SK-N-SH (cell line): ENCODE results near the gene EIF5A2. TPM values are rescaled to one million over a fixed set of nuclear protein-coding genes. Genes with fewer than 3 reads are reported as not detected.

Source experiments
- CTCF ChIA-PET: fragments of 300-600, 350-600 bp; formaldehyde crosslinking; extraction: SDS; loops from one replicate; lab custom pipeline; 2021; lab: Yijun Ruan, JAX
- POLR2A ChIA-PET: fragments of 350-600 bp; sonication (Branson Sonifier 250); formaldehyde crosslinking; extraction: SDS; loops from one replicate; lab custom pipeline; 2020; ENCODE audit warnings: antibody characterized with exemption, inconsistent platforms; lab: Yijun Ruan, JAX
- DNase-seq: peaks from one replicate; pipeline ENCODE4 v3.0.0; 2012
- H2AFZ ChIP-seq: fragments of 200-600 bp; sonication (generic); 2 replicates; pipeline ENCODE4 v1.8.1; 2016; ENCODE audit warnings: antibody characterized with exemption, mild to moderate bottlenecking, low read depth
- H3F3A ChIP-seq: fragments of 200-600 bp; sonication (generic); replicated peaks from 2 replicates; pipeline ENCODE3; 2016; ENCODE audit warnings: antibody characterized with exemption, mild to moderate bottlenecking; ENCODE audit not compliant: insufficient read depth
- H3K27ac ChIP-seq, 2 experiments: fragments of 200-500 bp in 1 of 2; fragments of 200-600 bp in 1 of 2; sonication (Bioruptor generic) in 1 of 2; sonication (generic), shearing (Covaris generic) in 1 of 2; 2 replicates each; pipeline versions ENCODE4 v1.5.1 to v1.6.1; 2014 to 2016; ENCODE audit warnings: low read depth in 2 of 2, inconsistent platforms in 1 of 2, low read length in 1 of 2, mild to moderate bottlenecking in 1 of 2, mixed read lengths in 1 of 2
- H3K27me3 ChIP-seq: fragments of 200-600 bp; sonication (generic), shearing (Covaris generic); 2 replicates; pipeline ENCODE4 v1.6.1; 2016; ENCODE audit warnings: mixed run types; ENCODE audit not compliant: insufficient read depth
- H3K36me3 ChIP-seq, 2 experiments: fragments of 200-500 bp in 1 of 2; fragments of 200-600 bp in 1 of 2; sonication (Bioruptor generic) in 1 of 2; sonication (generic) in 1 of 2; replicated peaks in 1 of 2; 2 replicates each; pipeline versions ENCODE3 to v1.5.1; 2014 to 2016; ENCODE audit warnings: low read length in 1 of 2, mild to moderate bottlenecking in 1 of 2; ENCODE audit not compliant: insufficient read depth in 2 of 2, control insufficient read depth in 1 of 2
- H3K4me1 ChIP-seq, 2 experiments: fragments of 200-500 bp in 1 of 2; fragments of 200-600 bp in 1 of 2; sonication (Bioruptor generic) in 1 of 2; sonication (generic), shearing (Covaris generic) in 1 of 2; 2 replicates each; pipeline versions ENCODE4 v1.5.1 to v1.6.1; 2014 to 2016; ENCODE audit warnings: low read depth in 1 of 2, low read length in 1 of 2, mixed run types in 1 of 2; ENCODE audit not compliant: insufficient read depth in 2 of 2, control insufficient read depth in 1 of 2
- H3K4me2 ChIP-seq: fragments of 200-600 bp; sonication (generic), shearing (Covaris generic); 2 replicates; pipeline ENCODE4 v1.6.1; 2017; ENCODE audit warnings: mixed run types
- H3K4me3 ChIP-seq, 2 experiments: fragments of 200-500 bp in 1 of 2; fragments of 200-600 bp in 1 of 2; sonication (Bioruptor generic) in 1 of 2; sonication (generic), shearing (Covaris generic) in 1 of 2; 2 replicates each; pipeline versions ENCODE4 v1.5.1 to v1.8.1; 2014 to 2016; ENCODE audit warnings: low read depth in 2 of 2, inconsistent platforms in 1 of 2, low read length in 1 of 2, mild to moderate bottlenecking in 1 of 2, mixed read lengths in 1 of 2, moderate library complexity in 1 of 2
- H3K79me2 ChIP-seq: fragments of 200-600 bp; sonication (generic); 2 replicates; pipeline ENCODE4 v1.8.1; 2017; ENCODE audit warnings: mild to moderate bottlenecking; ENCODE audit not compliant: insufficient read depth
- H3K9ac ChIP-seq: fragments of 200-600 bp; sonication (generic); 2 replicates; pipeline ENCODE4 v1.6.1; 2017; ENCODE audit warnings: mixed run types
- H3K9me2 ChIP-seq: fragments of 200-600 bp; sonication (generic); 2 replicates; pipeline ENCODE4 v1.6.1; 2017; ENCODE audit warnings: mixed run types
- H3K9me3 ChIP-seq: fragments of 200-600 bp; sonication (generic); 2 replicates; pipeline ENCODE4 v1.6.1; 2017; ENCODE audit warnings: mixed run types, mild to moderate bottlenecking, moderate library complexity
- H4K20me1 ChIP-seq: fragments of 200-600 bp; sonication (generic); 2 replicates; pipeline ENCODE4 v1.6.1; 2017; ENCODE audit warnings: mild to moderate bottlenecking, mixed run types; ENCODE audit not compliant: insufficient read depth
- CTCF ChIP-seq: fragments of 200-600 bp; sonication (generic); IDR thresholded peaks from 2 replicates; pipeline ENCODE4 v1.6.1; 2017; ENCODE audit warnings: antibody characterized with exemption, mild to moderate bottlenecking, moderate library complexity
- ELF1 ChIP-seq: IDR thresholded peaks from 2 replicates; pipeline ENCODE4 v1.4.0; 2012
- EZH2phosphoT487 ChIP-seq: fragments of 200-600 bp; sonication (generic); IDR thresholded peaks from 2 replicates; pipeline ENCODE4 v1.6.1; 2017; ENCODE audit warnings: low read depth, mixed run types, mild to moderate bottlenecking, antibody characterized with exemption, moderate library complexity, borderline replicate concordance
- FOSL2 ChIP-seq: IDR thresholded peaks from 2 replicates; pipeline ENCODE4 v1.4.0; 2012; ENCODE audit warnings: low read depth, mild to moderate bottlenecking, moderate library complexity, borderline replicate concordance
- FOXJ3 ChIP-seq: sonication (generic); formaldehyde crosslinking; IDR thresholded peaks from 2 replicates; pipeline ENCODE4 v1.5.1; 2020; ENCODE audit warnings: mild to moderate bottlenecking, missing genetic modification reagents
- GABPA ChIP-seq: IDR thresholded peaks from 2 replicates; pipeline ENCODE4 v1.4.0; 2012; ENCODE audit warnings: low read depth, mild to moderate bottlenecking
- GATA2 ChIP-seq: sonication (generic); formaldehyde crosslinking; IDR thresholded peaks from 2 replicates; pipeline ENCODE4 v1.5.0; 2020; ENCODE audit warnings: mild to moderate bottlenecking, missing genetic modification reagents
- IRF3 ChIP-seq: fragments of 150-350 bp; IDR thresholded peaks from 2 replicates; pipeline ENCODE4 v1.6.1; 2016; ENCODE audit warnings: mild to moderate bottlenecking, low read depth, low read length
- JUND ChIP-seq: IDR thresholded peaks from 2 replicates; pipeline ENCODE4 v1.4.0; 2012
- MAX ChIP-seq: IDR thresholded peaks from 2 replicates; pipeline ENCODE4 v1.4.0; 2012; ENCODE audit warnings: low read depth
- PBX3 ChIP-seq: IDR thresholded peaks from 2 replicates; pipeline ENCODE4; 2012
- RAD21 ChIP-seq: IDR thresholded peaks from 2 replicates; pipeline ENCODE4 v1.6.1; 2012; ENCODE audit warnings: mild to moderate bottlenecking, low read length
- REST ChIP-seq: IDR thresholded peaks from 2 replicates; pipeline ENCODE4 v1.6.1; 2012; ENCODE audit warnings: mild to moderate bottlenecking, low read depth, low read length, moderate library complexity
- RXRA ChIP-seq: IDR thresholded peaks from 2 replicates; pipeline ENCODE4 v1.4.0; 2012; ENCODE audit warnings: low read depth, mild to moderate bottlenecking, borderline replicate concordance
- SIN3A ChIP-seq: IDR thresholded peaks from 2 replicates; pipeline ENCODE4 v1.6.1; 2012; ENCODE audit warnings: low read depth, mild to moderate bottlenecking, low read length, moderate library complexity, borderline replicate concordance
- TCF12 ChIP-seq: IDR thresholded peaks from 2 replicates; pipeline ENCODE4 v1.4.0; 2012
- TEAD4 ChIP-seq: IDR thresholded peaks from 2 replicates; pipeline ENCODE4 v1.4.0; 2012; ENCODE audit warnings: mild to moderate bottlenecking, borderline replicate concordance; ENCODE audit not compliant: insufficient read depth
- USF1 ChIP-seq: IDR thresholded peaks from 2 replicates; pipeline ENCODE4 v1.4.0; 2012; ENCODE audit warnings: low read depth, borderline replicate concordance
- USF2 ChIP-seq: fragments of 150-350 bp; IDR thresholded peaks from 2 replicates; pipeline ENCODE4 v1.6.1; 2017; ENCODE audit warnings: antibody characterized with exemption, low read length, low read depth, borderline replicate concordance
- ZBTB33 ChIP-seq: IDR thresholded peaks from 2 replicates; pipeline ENCODE4 v1.4.0; 2012; ENCODE audit warnings: low read depth, borderline replicate concordance
- WGBS: methylation state at CpG from one replicate; pipeline ENCODE4 v1.1.6; 2017; ENCODE audit warnings: low lambda C conversion rate; 5-methylcytosine and 5-hydroxymethylcytosine counted together
- polyA plus RNA-seq, 3 experiments: library from polyadenylated mRNA; depleted of rRNA; stranded (reverse); fragments of >200 nt; gene quantifications; 2 replicates each; pipeline ENCODE4 v1.2.3, GENCODE V29; 2012

EIF5A2 gene
- polyA plus RNA-seq, 1 of the 3 experiments (the other 2 are of a cell fraction) = 2.7 TPM

GRCh38 chr3:170953229-170953628, 44.8 kb upstream of the EIF5A2 start (continued):
- no peak for TF ChIP-seq PBX3
- no peak for TF ChIP-seq EZH2phosphoT487
- no peak for TF ChIP-seq USF1
- no peak for TF ChIP-seq JUND
- TF ChIP-seq MAX = no peak
- no peak for TF ChIP-seq GABPA

- Histone ChIP-seq H3K27me3 (no peaks in the 10 kb centered on the region), H3K9me2 (no peaks in the 10 kb centered on the region), H4K20me1 (no peaks in the 10 kb centered on the region), H3F3A (no peaks in the 10 kb centered on the region), H2AFZ (no peak overlapping the region), H3K4me2 (no peak overlapping the region), H3K79me2 (no peaks in the 10 kb centered on the region), H3K36me3 (no peaks in the 10 kb centered on the region), H3K4me3 (no peak overlapping the region), H3K9ac (no peak overlapping the region), H3K27ac (no peak overlapping the region), H3K4me1 (no peaks in the 10 kb centered on the region), H3K9me3 (no peaks in the 10 kb centered on the region)
- DNase-seq = no peak
- ChIA-PET CTCF (interaction anchor here (1.7 kb wide), 1 partner anchor 12 kb away, joined by 5 read pairs; no protein-coding TSS in a partner anchor), POLR2A (no interaction called here)
- 58% methylated on average over 2 of the region's 2 CpGs for WGBS
- TF ChIP-seq IRF3 (no peak), FOXJ3 (CRISPR knock-in tag) (no peak), RXRA (no peak), TCF12 (no peak), ELF1 (no peak), ZBTB33 (no peak), GATA2 (CRISPR knock-in tag) (no peak), REST (no peak), SIN3A (no peak), RAD21 (no peak), FOSL2 (no peak), CTCF (no peak), TEAD4 (no peak), USF2 (no peak), EZH2phosphoT487 (no peak)
These were observed 40.8 kb upstream of the EIF5A2 start for GRCh38 chr3:170949211-170949610.
